HepG2 (cell line): ENCODE data around the gene ZNF474. TPM values are rescaled to one million over a fixed set of nuclear protein-coding genes. Genes with fewer than 3 reads are reported as not detected.

ENCODE experiments used
- ATAC-seq: fragments of 200-7000 bp; cut with Tn5 transposase; 3 replicates; pipeline ENCODE4 v1.9.1; 2020; ENCODE audit warnings: mild to moderate bottlenecking, moderate library complexity
- BruUV-seq: library from RNA; stranded (reverse); fragments of 400-500 nt; replicated peaks from 2 replicates; lab custom pipeline; 2021; lab: Mats Ljungman, UMichigan
- CTCF ChIA-PET: fragments of 300-600 bp; formaldehyde crosslinking; extraction: SDS; loops from one replicate; lab custom pipeline; 2021; ENCODE audit warnings: low total read pairs, inconsistent platforms, low intra/inter-chr PET ratio; lab: Yijun Ruan, JAX
- POLR2A ChIA-PET: fragments of 350-600 bp; sonication (Branson Sonifier 250); formaldehyde crosslinking; loops from one replicate; lab custom pipeline; 2020; ENCODE audit warnings: antibody characterized with exemption, inconsistent platforms; lab: Yijun Ruan, JAX
- DNase-seq: peaks from one replicate; pipeline ENCODE4 v3.0.0-alpha.2; 2015; ENCODE audit warnings: low spot score
- FAIRE-seq: peaks from 3 replicates; lab custom pipeline; 2011; peaks lifted over from hg19 to GRCh38; lab: Jason Lieb, UNC
- H2AFZ ChIP-seq: one replicate; pipeline ENCODE4 v1.6.1; 2011; ENCODE audit warnings: low read length, inconsistent platforms
- H3K27ac ChIP-seq: fragments of 300-600 bp; 3 replicates; pipeline ENCODE4 v1.8.0; 2011; ENCODE audit warnings: mixed run types, mild to moderate bottlenecking, mixed read lengths, low read length, inconsistent platforms; ENCODE audit not compliant: insufficient read depth; ENCODE audit errors: extremely low read length
- H3K27me3 ChIP-seq, 2 experiments: fragments of 200-600 bp in 1 of 2; 2 replicates in 1 of 2; 3 replicates in 1 of 2; pipeline versions ENCODE4 v1.6.0 to v1.8.0; 2011; ENCODE audit warnings: low read length in 2 of 2, mild to moderate bottlenecking in 2 of 2, moderate library complexity in 2 of 2, inconsistent platforms in 1 of 2; ENCODE audit not compliant: insufficient read depth in 2 of 2, control insufficient read depth in 1 of 2
- H3K36me3 ChIP-seq, 2 experiments: fragments of 200-600 bp in 1 of 2; replicated peaks in 1 of 2; 2 replicates in 1 of 2; 3 replicates in 1 of 2; pipeline versions ENCODE4 v1.5.1 to v1.8.0; 2011; ENCODE audit warnings: low read length in 2 of 2, inconsistent platforms in 1 of 2; ENCODE audit not compliant: insufficient read depth in 2 of 2, control insufficient read depth in 1 of 2
- H3K4me1 ChIP-seq: 2 replicates; pipeline ENCODE4 v1.5.1; 2012; ENCODE audit warnings: low read length, inconsistent platforms; ENCODE audit not compliant: insufficient read depth
- H3K4me2 ChIP-seq: 2 replicates; pipeline ENCODE4 v1.6.0; 2011; ENCODE audit warnings: low read depth, low read length, inconsistent platforms
- H3K4me3 ChIP-seq, 3 experiments: fragments of 200-600 bp in 1 of 3; sonication (generic), shearing (Covaris generic) in 1 of 3; replicated peaks in 1 of 3; 2 replicates each; pipeline ENCODE4 v1.5.1; 2011 to 2016; ENCODE audit warnings: low read length in 3 of 3, inconsistent platforms in 2 of 3, low read depth in 2 of 3, mild to moderate bottlenecking in 2 of 3, control low read depth in 1 of 3, mixed read lengths in 1 of 3; ENCODE audit not compliant: insufficient read depth in 1 of 3
- H3K79me2 ChIP-seq: one replicate; pipeline ENCODE4 v1.6.1; 2011; ENCODE audit warnings: low read length, inconsistent platforms; ENCODE audit not compliant: insufficient read depth
- H3K9ac ChIP-seq: 2 replicates; pipeline ENCODE4 v1.6.0; 2011; ENCODE audit warnings: mild to moderate bottlenecking, low read depth, low read length, inconsistent platforms; ENCODE audit not compliant: insufficient read depth
- H3K9me3 ChIP-seq: 2 replicates; pipeline ENCODE4 v1.5.1; 2012; ENCODE audit warnings: mild to moderate bottlenecking, low read length
- H4K20me1 ChIP-seq: 2 replicates; pipeline ENCODE4 v1.6.0; 2011; ENCODE audit warnings: inconsistent platforms, mild to moderate bottlenecking, low read length, moderate library complexity; ENCODE audit not compliant: insufficient read depth
- CREB3 ChIP-seq: sonication (generic); formaldehyde crosslinking; IDR thresholded peaks from 2 replicates; pipeline ENCODE4 v1.5.0; 2020; ENCODE audit warnings: missing genetic modification reagents
- EHMT2 ChIP-seq: fragments of 200-600 bp; sonication (generic); IDR thresholded peaks from 2 replicates; pipeline ENCODE4 v1.7.0; 2017; ENCODE audit warnings: antibody characterized with exemption, low read depth, low read length, borderline replicate concordance
- HNRNPK ChIP-seq: fragments of 200-400 bp; formaldehyde crosslinking; IDR thresholded peaks from 2 replicates; pipeline ENCODE4 v1.6.1; 2018; ENCODE audit warnings: low read length, low read depth, moderate library complexity, mild to moderate bottlenecking; ENCODE audit not compliant: poor library complexity, severe bottlenecking
- RNF2 ChIP-seq: fragments of 450-650 bp; conservative IDR thresholded peaks from 2 replicates; pipeline ENCODE4 v1.6.1; 2016; ENCODE audit warnings: low read depth
- RNF219 ChIP-seq: sonication (generic); formaldehyde crosslinking; IDR thresholded peaks from 2 replicates; pipeline ENCODE4 v1.5.0; 2020; ENCODE audit warnings: mild to moderate bottlenecking, missing genetic modification reagents
- SMAD9 ChIP-seq: sonication (generic); formaldehyde crosslinking; IDR thresholded peaks from 2 replicates; pipeline ENCODE4 v1.5.1; 2020; ENCODE audit warnings: mild to moderate bottlenecking, missing genetic modification reagents
- SNRNP70 ChIP-seq: fragments of 200-400 bp; formaldehyde crosslinking; IDR thresholded peaks from 2 replicates; pipeline ENCODE4 v1.6.1; 2017; ENCODE audit warnings: mild to moderate bottlenecking, low read depth, low read length, moderate library complexity
- SRSF4 ChIP-seq: fragments of 200-400 bp; formaldehyde crosslinking; IDR thresholded peaks from one replicate; pipeline ENCODE4 v1.6.1; 2018; ENCODE audit warnings: mild to moderate bottlenecking, low read depth, low read length, moderate library complexity; ENCODE audit not compliant: poor library complexity, severe bottlenecking
- ZFP41 ChIP-seq: sonication (generic); formaldehyde crosslinking; IDR thresholded peaks from 2 replicates; pipeline ENCODE4 v1.4.0; 2020; ENCODE audit warnings: mild to moderate bottlenecking, missing genetic modification reagents, borderline replicate concordance
- ZNF260 ChIP-seq: sonication (generic); formaldehyde crosslinking; IDR thresholded peaks from 2 replicates; pipeline ENCODE4 v1.4.0; 2020; ENCODE audit warnings: missing genetic modification reagents, low read depth, mild to moderate bottlenecking, borderline replicate concordance
- ZNF549 ChIP-seq: sonication (generic); formaldehyde crosslinking; IDR thresholded peaks from 2 replicates; pipeline ENCODE4 v1.5.0; 2020; ENCODE audit warnings: missing genetic modification reagents
- WGBS: methylation state at CpG from one replicate; pipeline ENCODE4 v1.1.6; 2017; ENCODE audit warnings: low lambda C conversion rate; 5-methylcytosine and 5-hydroxymethylcytosine counted together
- in situ Hi-C: cut with HindIII; loops from 2 replicates; pipeline ENCODE4 v1.10.0; 2017; ENCODE audit warnings: low pct_unique_long_range_greater_than_20kb; ENCODE audit not compliant: extremely low pct_ligation_motif_present
- intact Hi-C: fragments of 100-400 bp; cut with micrococcal nuclease; formaldehyde crosslinking; loops from one replicate; pipeline ENCODE4 v1.10.0; 2022; ENCODE audit not compliant: unreplicated experiment
- polyA plus RNA-seq, 8 experiments: library from polyadenylated mRNA; depleted of rRNA in 3 of 8; stranded (reverse) in 7 of 8; unstranded in 1 of 8; fragments of >200 nt; fragmentation: Illumina TruSeq in 4 of 8; extraction: Trizol in 4 of 8; gene quantifications; 2 replicates each; pipeline versions ENCODE4 v1.2.1 to v1.2.3, GENCODE V29; 2011 to 2016; ENCODE audit warnings: low read depth in 4 of 8, missing spikeins in 1 of 8, mixed read lengths in 1 of 8; ENCODE audit not compliant: insufficient read depth in 1 of 8
- total RNA-seq, 5 experiments: library from RNA; depleted of rRNA; stranded (reverse); fragments of >200 nt; fragmentation: Illumina TruSeq; extraction: Trizol; gene quantifications; 2 replicates each; pipeline ENCODE4 v1.2.3, GENCODE V29; 2016; ENCODE audit warnings: low read depth in 1 of 5

ZNF474 gene
- total and polyA plus RNA-seq, 2 of the 13 experiments (the other 11 are each of a cell fraction or from before 2014, with no cell fraction given), result 0.07 TPM; not detected in 1

- TF ChIP-seq SRSF4, result no peak
- TF ChIP-seq ZNF260 (CRISPR knock-in tag), result no peak
- TF ChIP-seq RNF219 (CRISPR knock-in tag), result no peak
Measured at GRCh38 chr5:122151640-122152039, 22.3 kb downstream of the ZNF474 start (continued).

- Histone ChIP-seq H3K4me1 (no peaks in the 10 kb centered on the region), H3K4me2 (no peak overlapping the region), H3K79me2 (no peaks in the 10 kb centered on the region), H3K9me3 (no peaks in the 10 kb centered on the region), H4K20me1 (no peaks in the 10 kb centered on the region; the same call in 1 of the 2 replicates), H3K27me3 (no peaks in the 10 kb centered on the region; a peak in 1 of 5 replicates), H3K27ac (no peak overlapping the region), H3K4me3 (no peak overlapping the region), H3K36me3 (no peaks in the 10 kb centered on the region), H3K9ac (no peak overlapping the region), H2AFZ (no peak overlapping the region)
- ATAC-seq (no peak), FAIRE-seq (no peak), DNase-seq (no peak)
- CTCF ChIA-PET, result no interaction called here
- BruUV-seq, result no TSS peak
- POLR2A ChIA-PET, result no interaction called here
- 38% methylated on average over 6 of the region's 10 CpGs for WGBS
- TF ChIP-seq RNF2 (no peak), HNRNPK (no peak), ZFP41 (CRISPR knock-in tag) (no peak), EHMT2 (no peak), SMAD9 (CRISPR knock-in tag) (no peak), CREB3 (CRISPR knock-in tag) (no peak), SNRNP70 (no peak), ZNF549 (CRISPR knock-in tag) (no peak)
- intact Hi-C loops (no loop called here), in situ Hi-C loops (no loop called here)
Measured at GRCh38 chr5:122152266-122152900, 23.0 kb downstream of the ZNF474 start.
